Measurements from ENCODE around the gene PTPRO. TPM values are rescaled to one million over a fixed set of nuclear protein-coding genes. Genes with fewer than 3 reads are reported as not detected.

The PTPRO gene
- polyA plus RNA-seq, 1 experiment, result 0.10 TPM

- H3K9me3 ChIP-seq (ENCODE audit: control insufficient read depth, insufficient read depth, low read length), result 0 out of 2 replicates have a peak, but pooled peaks cover 4% of the 10 kb centered on the region
- no peak overlapping the region for H3K27ac ChIP-seq (ENCODE audit: low read depth, low read length)
- no peak overlapping the region for H3K4me3 ChIP-seq (ENCODE audit: low read depth, low read length)
- no peak for TF ChIP-seq CTCF (IDR thresholded peaks at IDR 0.05; ENCODE audit: low read depth, low read length)
- CTCF ChIA-PET, result interaction anchor here (1.4 kb wide), 1 partner anchor 174 kb away, joined by 4 read pairs; no protein-coding TSS in a partner anchor
- H3K27me3 ChIP-seq (ENCODE audit: control insufficient read depth, insufficient read depth, low read length), result peaks cover 2% of the 10 kb centered on the region
- POLR2A ChIA-PET, result no interaction called here
- DNase-seq (ENCODE audit: low read depth, low spot score), result no peak
Observed at GRCh38 chr12:15443611-15444010, 121.3 kb downstream of the PTPRO start.

- CTCF ChIA-PET, result no interaction called here
- H3K27ac ChIP-seq (ENCODE audit: low read depth, low read length), result no peak overlapping the region
Observed at GRCh38 chr12:15444523-15444922, 122.2 kb downstream of the PTPRO start.

GRCh38 chr12:15446807-15447206 lies 124.5 kb downstream of the PTPRO start:
- H3K4me3 ChIP-seq (ENCODE audit: low read depth, low read length), result no peak overlapping the region
- POLR2A ChIA-PET, result no interaction called here
- no peaks in the 10 kb centered on the region for H3K9me3 ChIP-seq (ENCODE audit: control insufficient read depth, insufficient read depth, low read length)
- H3K27ac ChIP-seq (ENCODE audit: low read depth, low read length), result no peak overlapping the region
- CTCF ChIA-PET, result no interaction called here
- no peaks in the 10 kb centered on the region for H3K27me3 ChIP-seq (ENCODE audit: control insufficient read depth, insufficient read depth, low read length)
- no peak for DNase-seq (ENCODE audit: low read depth, low spot score)
- TF ChIP-seq CTCF (IDR thresholded peaks at IDR 0.05; ENCODE audit: low read depth, low read length), result no peak

More at GRCh38 chr12:15444523-15444922, 122.2 kb downstream of the PTPRO start:
- Histone ChIP-seq H3K4me3 (ENCODE audit: low read depth, low read length) (no peak overlapping the region), H3K27me3 (ENCODE audit: control insufficient read depth, insufficient read depth, low read length) (no peaks in the 10 kb centered on the region), H3K9me3 (ENCODE audit: control insufficient read depth, insufficient read depth, low read length) (0 out of 2 replicates have a peak, but pooled peaks cover 1% of the 10 kb centered on the region)
- no peak for TF ChIP-seq CTCF (IDR thresholded peaks at IDR 0.05; ENCODE audit: low read depth, low read length)
- DNase-seq (ENCODE audit: low read depth, low spot score), result no peak
- POLR2A ChIA-PET, result no interaction called here

GRCh38 chr12:15453613-15454012 lies 131.3 kb downstream of the PTPRO start:
- Histone ChIP-seq H3K27me3 (ENCODE audit: control insufficient read depth, insufficient read depth, low read length) (no peaks in the 10 kb centered on the region), H3K4me3 (ENCODE audit: low read depth, low read length) (no peak overlapping the region), H3K9me3 (ENCODE audit: control insufficient read depth, insufficient read depth, low read length) (no peaks in the 10 kb centered on the region), H3K27ac (ENCODE audit: low read depth, low read length) (no peak overlapping the region)
- POLR2A ChIA-PET, result no interaction called here
- CTCF ChIA-PET, result no interaction called here
- DNase-seq (ENCODE audit: low read depth, low spot score), result no peak
- no peak for TF ChIP-seq CTCF (IDR thresholded peaks at IDR 0.05; ENCODE audit: low read depth, low read length)

GRCh38 chr12:15458008-15458407 lies 135.7 kb downstream of the PTPRO start:
- Histone ChIP-seq H3K27ac (ENCODE audit: low read depth, low read length) (no peak overlapping the region), H3K27me3 (ENCODE audit: control insufficient read depth, insufficient read depth, low read length) (no peaks in the 10 kb centered on the region), H3K9me3 (ENCODE audit: control insufficient read depth, insufficient read depth, low read length) (no peaks in the 10 kb centered on the region), H3K4me3 (ENCODE audit: low read depth, low read length) (no peak overlapping the region)
- ChIA-PET CTCF (interaction anchor here (0.6 kb wide), 1 partner anchor 1150 kb away, joined by 3 read pairs; no protein-coding TSS in a partner anchor), POLR2A (no interaction called here)
- TF ChIP-seq CTCF (IDR thresholded peaks at IDR 0.05; ENCODE audit: low read depth, low read length), result no peak
- no peak for DNase-seq (ENCODE audit: low read depth, low spot score)

All from AG04450 (cell line).